PC-3 (cell line): Measurements from ENCODE around the gene PTGIR. TPM values are rescaled to one million over a fixed set of nuclear protein-coding genes. Genes with fewer than 3 reads are reported as not detected.

Experiments
- ATAC-seq: fragments of 200-7000 bp; cut with Tn5 transposase; 2 replicates; pipeline ENCODE4 v1.9.1; 2020; ENCODE audit warnings: mild to moderate bottlenecking, moderate library complexity
- BruUV-seq: library from RNA; stranded (reverse); fragments of 400-500 nt; replicated peaks from 2 replicates; lab custom pipeline; 2021; lab: Mats Ljungman, UMichigan
- CTCF ChIA-PET: fragments of 300-600 bp; sonication (Branson Sonifier 250); formaldehyde crosslinking; loops from one replicate; lab custom pipeline; 2022; ENCODE audit warnings: antibody characterized with exemption; lab: Charles Lee
- POLR2A ChIA-PET: fragments of 300-600 bp; sonication (Branson Sonifier 250); formaldehyde crosslinking; loops from one replicate; lab custom pipeline; 2022; ENCODE audit warnings: antibody characterized with exemption; ENCODE audit not compliant: unreplicated experiment; lab: Charles Lee
- DNase-seq: peaks from one replicate; pipeline ENCODE4 v3.0.0-alpha.2; 2015
- H2AFZ ChIP-seq: fragments of 300-600 bp; sonication (generic); 2 replicates; pipeline ENCODE4 v1.6.0; 2016; ENCODE audit warnings: antibody characterized with exemption, low read length
- H3F3A ChIP-seq: fragments of 300-600 bp; sonication (generic); one replicate; pipeline ENCODE4 v1.6.0; 2017; ENCODE audit warnings: antibody characterized with exemption, low read length, control low read depth, mild to moderate bottlenecking; ENCODE audit not compliant: unreplicated experiment
- H3K27ac ChIP-seq: fragments of 300-600 bp; sonication (generic); 2 replicates; pipeline ENCODE4 v1.5.1; 2016; ENCODE audit warnings: mild to moderate bottlenecking, low read length
- H3K27me3 ChIP-seq: fragments of 300-600 bp; sonication (generic); 2 replicates; pipeline ENCODE4 v1.6.1; 2016; ENCODE audit warnings: low read length, mixed read lengths
- H3K36me3 ChIP-seq: fragments of 300-600 bp; sonication (generic); 2 replicates; pipeline ENCODE4 v1.6.1; 2016; ENCODE audit warnings: low read depth, mixed run types, low read length, mixed read lengths
- H3K4me1 ChIP-seq: fragments of 300-600 bp; sonication (generic); 2 replicates; pipeline ENCODE4 v1.5.1; 2016; ENCODE audit warnings: low read length; ENCODE audit not compliant: insufficient read depth
- H3K4me2 ChIP-seq: fragments of 300-600 bp; sonication (generic); 2 replicates; pipeline ENCODE4 v1.6.0; 2016; ENCODE audit warnings: low read length
- H3K4me3 ChIP-seq: fragments of 300-600 bp; sonication (generic); 2 replicates; pipeline ENCODE4 v1.5.1; 2016; ENCODE audit warnings: mild to moderate bottlenecking, low read length, mixed read lengths
- H3K79me2 ChIP-seq: fragments of 300-600 bp; sonication (generic); 2 replicates; pipeline ENCODE4 v1.6.1; 2017; ENCODE audit warnings: low read length, mixed read lengths
- H3K9ac ChIP-seq: fragments of 300-600 bp; sonication (generic); 2 replicates; pipeline ENCODE4 v1.6.0; 2016; ENCODE audit warnings: mild to moderate bottlenecking, low read length
- H3K9me2 ChIP-seq: fragments of 300-600 bp; sonication (generic); replicated peaks from 2 replicates; pipeline ENCODE4 v1.6.1; 2016; ENCODE audit warnings: mixed run types, low read length, mixed read lengths
- H3K9me3 ChIP-seq: fragments of 300-600 bp; sonication (generic); 2 replicates; pipeline ENCODE4 v1.6.1; 2016; ENCODE audit warnings: low read length, mixed read lengths
- H4K20me1 ChIP-seq: fragments of 300-600 bp; sonication (generic); 2 replicates; pipeline ENCODE4 v1.6.1; 2016; ENCODE audit warnings: low read length, mixed read lengths
- CTCF ChIP-seq: fragments of 300-600 bp; sonication (generic); conservative IDR thresholded peaks from 2 replicates; pipeline ENCODE4 v1.5.1; 2017; ENCODE audit warnings: antibody characterized with exemption, low read depth, mild to moderate bottlenecking, low read length
- EZH2 ChIP-seq: fragments of 300-600 bp; sonication (generic); IDR thresholded peaks from one replicate; pipeline ENCODE4 v1.6.1; 2017; ENCODE audit warnings: antibody characterized with exemption, mild to moderate bottlenecking, low read length; ENCODE audit not compliant: unreplicated experiment
- EZH2phosphoT487 ChIP-seq: fragments of 300-600 bp; sonication (generic); IDR thresholded peaks from 2 replicates; pipeline ENCODE4 v1.6.1; 2018; ENCODE audit warnings: mild to moderate bottlenecking, antibody characterized with exemption, low read length, borderline replicate concordance
- intact Hi-C: fragments of 100-400 bp; cut with micrococcal nuclease; formaldehyde crosslinking; loops from 2 replicates; pipeline ENCODE4 v1.9.0; 2023
- total RNA-seq: library from RNA; depleted of rRNA; stranded (reverse); fragments of >200 nt; gene quantifications from 2 replicates; pipeline ENCODE4 v1.2.3, GENCODE V29; 2014

The PTGIR gene
- total RNA-seq, 1 experiment from 2014 or later, result not detected

- Histone ChIP-seq H3K4me1 (peaks cover 7% of the 10 kb centered on the region), H4K20me1 (no peaks in the 10 kb centered on the region), H3K27me3 (no peaks in the 10 kb centered on the region), H3K9me2 (no peaks in the 10 kb centered on the region), H3K27ac (no peak overlapping the region), H3K4me2 (no peak overlapping the region), H3K79me2 (no peaks in the 10 kb centered on the region), H3K9ac (no peak overlapping the region), H2AFZ (no peak overlapping the region), H3F3A (no peaks in the 10 kb centered on the region), H3K36me3 (no peaks in the 10 kb centered on the region), H3K4me3 (no peak overlapping the region), H3K9me3 (no peaks in the 10 kb centered on the region)
- ATAC-seq (no peak), DNase-seq (no peak)
- intact Hi-C loops, result no loop called here
- TF ChIP-seq EZH2, result no peak
- no peak for TF ChIP-seq EZH2phosphoT487
- no peak for TF ChIP-seq CTCF
- BruUV-seq, result no TSS peak
- ChIA-PET POLR2A (no interaction called here), CTCF (no interaction called here)
Observed at GRCh38 chr19:46665072-46665471, 40.2 kb upstream of the PTGIR start.

GRCh38 chr19:46661735-46662592 is 37.1 kb upstream of the PTGIR start:
- H3K27ac ChIP-seq, result no peak overlapping the region
- CTCF ChIA-PET, result interaction anchor here (0.5 to 2.2 kb wide), 10 partner anchors 8 to 1338 kb away, joined by 3 to 16 read pairs (median 5); no protein-coding TSS in a partner anchor
- peak; percentile 65 for ATAC-seq

More at GRCh38 chr19:46661735-46662592, 37.1 kb upstream of the PTGIR start:
- Histone ChIP-seq H3K9me3 (no peaks in the 10 kb centered on the region), H4K20me1 (no peaks in the 10 kb centered on the region), H3K4me1 (peaks cover 9% of the 10 kb centered on the region), H3K4me3 (peak overlapping the region; percentile 66), H3K9me2 (no peaks in the 10 kb centered on the region), H3K9ac (no peak overlapping the region), H3K36me3 (no peaks in the 10 kb centered on the region), H3K4me2 (peak overlapping the region; percentile 92), H2AFZ (peak overlapping the region; percentile 62), H3K27me3 (no peaks in the 10 kb centered on the region), H3K79me2 (no peaks in the 10 kb centered on the region), H3F3A (no peaks in the 10 kb centered on the region)
- peak; percentile 80 for DNase-seq
- TF ChIP-seq EZH2phosphoT487, result no peak
- TF ChIP-seq CTCF, result peak; percentile 86
- POLR2A ChIA-PET, result interaction anchor here (0.5 kb wide), 1 partner anchor 64 kb away, joined by 5 read pairs; no protein-coding TSS in a partner anchor
- no TSS peak for BruUV-seq
- intact Hi-C loops, result loop anchor here (1.0 kb wide), 1 partner anchor 48 kb away; no protein-coding TSS in a partner anchor
